GM10248 (cell line): Measurements from ENCODE around the gene PTPRN2.

ENCODE experiments used
- CTCF ChIA-PET: fragments of 300-600 bp; sonication (Branson Sonifier 250); formaldehyde crosslinking; extraction: SDS; loops from one replicate; lab custom pipeline; 2021; ENCODE audit warnings: antibody characterized with exemption; lab: Yijun Ruan, JAX
- POLR2A ChIA-PET: fragments of 350-650 bp; sonication (Branson Sonifier 250); formaldehyde crosslinking; extraction: SDS; loops from one replicate; lab custom pipeline; 2020; ENCODE audit warnings: antibody characterized with exemption; lab: Yijun Ruan, JAX
- DNase-seq: peaks from one replicate; pipeline ENCODE4 v3.0.0; 2012; ENCODE audit errors: extremely low spot score
- CTCF ChIP-seq: IDR thresholded peaks from 2 replicates; pipeline ENCODE4 v1.5.1; 2012; ENCODE audit warnings: mild to moderate bottlenecking, low read depth; ENCODE audit errors: extremely low read depth, missing control alignments, control extremely low read depth

PTPRN2 gene

GRCh38 chr7:158473946-158474345 lies 113.7 kb downstream of the PTPRN2 start:
- ChIA-PET CTCF (no interaction called here), POLR2A (no interaction called here)
- no peak for TF ChIP-seq CTCF
- DNase-seq, result no peak

- no peak for DNase-seq
- TF ChIP-seq CTCF, result no peak
- CTCF ChIA-PET, result no interaction called here
Measured at GRCh38 chr7:158473221-158473620, 114.4 kb downstream of the PTPRN2 start.

GRCh38 chr7:158472596-158472995 lies 115.0 kb downstream of the PTPRN2 start:
- TF ChIP-seq CTCF, result no peak
- ChIA-PET POLR2A (no interaction called here), CTCF (no interaction called here)
- DNase-seq, result no peak

More at GRCh38 chr7:158473221-158473620, 114.4 kb downstream of the PTPRN2 start:
- POLR2A ChIA-PET, result no interaction called here

GRCh38 chr7:158471716-158472115 lies 115.9 kb downstream of the PTPRN2 start:
- POLR2A ChIA-PET, result no interaction called here
- CTCF ChIA-PET, result no interaction called here
- no peak for TF ChIP-seq CTCF
- no peak for DNase-seq

- no peak for DNase-seq
- POLR2A ChIA-PET, result no interaction called here
- CTCF ChIA-PET, result interaction anchor here (1.3 kb wide), 1 partner anchor 61 kb away, joined by 3 read pairs; no protein-coding TSS in a partner anchor
- no peak for TF ChIP-seq CTCF
Measured at GRCh38 chr7:158470336-158470735, 117.3 kb downstream of the PTPRN2 start.

GRCh38 chr7:158469396-158470051 lies 118.1 kb downstream of the PTPRN2 start:
- POLR2A ChIA-PET, result no interaction called here
- DNase-seq, result no peak
- CTCF ChIA-PET, result interaction anchor here (1.3 kb wide), 1 partner anchor 60 kb away, joined by 3 read pairs; no protein-coding TSS in a partner anchor
- no peak for TF ChIP-seq CTCF
